HG02943 (cell line): Measurements from ENCODE around the gene TIPARP.
A peak's percentile ranks its signal among the peaks of the same experiment; 100 is the strongest.
"Not testable (repeated sequence)": the region's sequence is repeated elsewhere in the genome, so short reads cannot be mapped to it uniquely, and the experiment has no call there.

Experiments
- ATAC-seq: cut with Tn5 transposase; IDR thresholded peaks from one replicate; pipeline ENCODE4 v1.9.1; 2021; ENCODE audit warnings: mild to moderate bottlenecking, low read depth, moderate library complexity; ENCODE audit not compliant: unreplicated experiment

The TIPARP gene

GRCh38 chr3:156707588-156707987 lies 33.2 kb downstream of the TIPARP start:
- no peak for ATAC-seq

- no peak for ATAC-seq
These were observed 36.0 kb downstream of the TIPARP start for GRCh38 chr3:156710429-156710828.

GRCh38 chr3:156711113-156711512 lies 36.7 kb downstream of the TIPARP start:
- ATAC-seq, result no peak

- ATAC-seq, result peak; percentile 59
These were observed 37.6 kb downstream of the TIPARP start for GRCh38 chr3:156711944-156712343.

GRCh38 chr3:156716105-156716862 lies 41.9 kb downstream of the TIPARP start:
- ATAC-seq, result no peak

GRCh38 chr3:156718622-156719306 lies 44.4 kb downstream of the TIPARP start:
- no peak for ATAC-seq

- no peak for ATAC-seq
These were observed 46.4 kb downstream of the TIPARP start for GRCh38 chr3:156720826-156721225.

- no peak for ATAC-seq
These were observed 47.6 kb downstream of the TIPARP start for GRCh38 chr3:156721687-156722618.

- ATAC-seq, result no peak
These were observed 48.8 kb downstream of the TIPARP start for GRCh38 chr3:156723182-156723619.

GRCh38 chr3:156725682-156726081 lies 51.3 kb downstream of the TIPARP start:
- ATAC-seq, result no peak

GRCh38 chr3:156726456-156726855 lies 52.1 kb downstream of the TIPARP start:
- no peak for ATAC-seq

GRCh38 chr3:156727519-156728205 lies 53.3 kb downstream of the TIPARP start:
- peak; percentile 60 for ATAC-seq

- no peak for ATAC-seq
These were observed 54.0 kb downstream of the TIPARP start for GRCh38 chr3:156728267-156728985.

GRCh38 chr3:156729460-156730179 lies 55.2 kb downstream of the TIPARP start:
- ATAC-seq, result no peak

GRCh38 chr3:156731813-156732212 lies 57.4 kb downstream of the TIPARP start:
- no peak for ATAC-seq

- no peak for ATAC-seq
These were observed 57.9 kb downstream of the TIPARP start for GRCh38 chr3:156732261-156732660.

- ATAC-seq, result no peak
These were observed 58.5 kb downstream of the TIPARP start for GRCh38 chr3:156732715-156733421.

- ATAC-seq, result not testable (repeated sequence)
These were observed 60.3 kb downstream of the TIPARP start for GRCh38 chr3:156734661-156735060.
